ENCODE results near the gene COL4A5.
A peak's percentile ranks its signal among the peaks of the same experiment; 100 is the strongest.

COL4A5 gene

GRCh38 chrX:108734426-108734825 lies 294.8 kb downstream of the COL4A5 start:
- Histone ChIP-seq H3K27ac (ENCODE audit: low read length) (no peak overlapping the region), H3K4me3 (ENCODE audit: low read length) (peak overlapping the region; percentile 98), H3K9me3 (ENCODE audit: control insufficient read depth, low read depth, low read length) (peaks cover 5% of the 10 kb centered on the region), H3K9ac (ENCODE audit: low read length) (no peak overlapping the region), H3K36me3 (ENCODE audit: control insufficient read depth, low read depth, low read length) (no peaks in the 10 kb centered on the region), H3K27me3 (ENCODE audit: control insufficient read depth, insufficient read depth, low read length) (peaks cover 63% of the 10 kb centered on the region), H3K4me1 (ENCODE audit: control insufficient read depth, low read depth, low read length) (peaks cover 33% of the 10 kb centered on the region)

- Histone ChIP-seq H3K4me1 (ENCODE audit: control insufficient read depth, low read depth, low read length) (peaks cover 28% of the 10 kb centered on the region), H3K27ac (ENCODE audit: low read length) (no peak overlapping the region), H3K27me3 (ENCODE audit: control insufficient read depth, insufficient read depth, low read length) (peaks cover 63% of the 10 kb centered on the region), H3K9me3 (ENCODE audit: control insufficient read depth, low read depth, low read length) (peaks cover 5% of the 10 kb centered on the region), H3K4me3 (ENCODE audit: low read length) (peak overlapping the region; percentile 98), H3K36me3 (ENCODE audit: control insufficient read depth, low read depth, low read length) (no peaks in the 10 kb centered on the region), H3K9ac (ENCODE audit: low read length) (peak overlapping the region; percentile 57)
Measured at GRCh38 chrX:108735091-108735678, 295.5 kb downstream of the COL4A5 start.

GRCh38 chrX:108735679-108736508 lies 296.3 kb downstream of the COL4A5 start:
- Histone ChIP-seq H3K36me3 (ENCODE audit: control insufficient read depth, low read depth, low read length) (no peaks in the 10 kb centered on the region), H3K27ac (ENCODE audit: low read length) (no peak overlapping the region), H3K27me3 (ENCODE audit: control insufficient read depth, insufficient read depth, low read length) (peaks cover 63% of the 10 kb centered on the region), H3K9ac (ENCODE audit: low read length) (peak overlapping the region; percentile 57), H3K4me1 (ENCODE audit: control insufficient read depth, low read depth, low read length) (peaks cover 21% of the 10 kb centered on the region), H3K4me3 (ENCODE audit: low read length) (peak overlapping the region; percentile 98), H3K9me3 (ENCODE audit: control insufficient read depth, low read depth, low read length) (peaks cover 5% of the 10 kb centered on the region)

- H3K27me3 ChIP-seq (ENCODE audit: control insufficient read depth, insufficient read depth, low read length): peaks cover 54% of the 10 kb centered on the region
- no peak within 1 kb of the TSS for H3K27ac ChIP-seq (ENCODE audit: low read length)
- H3K36me3 ChIP-seq (ENCODE audit: control insufficient read depth, low read depth, low read length): no peaks in the 10 kb centered on the region
- peaks cover 5% of the 10 kb centered on the region for H3K9me3 ChIP-seq (ENCODE audit: control insufficient read depth, low read depth, low read length)
- H3K4me3 ChIP-seq (ENCODE audit: low read length): peak within 1 kb of the TSS; percentile 98
- peaks cover 12% of the 10 kb centered on the region for H3K4me1 ChIP-seq (ENCODE audit: control insufficient read depth, low read depth, low read length)
- H3K9ac ChIP-seq (ENCODE audit: low read length): peak within 1 kb of the TSS; percentile 57
Measured at GRCh38 chrX:108736509-108737479, 297.2 kb downstream of the COL4A5 start, which contains the start of gene IRS4. Gene IRS4 (minus strand): TSS chrX:108736563.

- H3K4me1 ChIP-seq (ENCODE audit: control insufficient read depth, low read depth, low read length): peaks cover 6% of the 10 kb centered on the region
- H3K27me3 ChIP-seq (ENCODE audit: control insufficient read depth, insufficient read depth, low read length): peaks cover 44% of the 10 kb centered on the region
- no peak overlapping the region for H3K27ac ChIP-seq (ENCODE audit: low read length)
- peak overlapping the region; percentile 57 for H3K9ac ChIP-seq (ENCODE audit: low read length)
- peak overlapping the region; percentile 98 for H3K4me3 ChIP-seq (ENCODE audit: low read length)
- H3K9me3 ChIP-seq (ENCODE audit: control insufficient read depth, low read depth, low read length): peaks cover 5% of the 10 kb centered on the region
- H3K36me3 ChIP-seq (ENCODE audit: control insufficient read depth, low read depth, low read length): no peaks in the 10 kb centered on the region
Measured at GRCh38 chrX:108737754-108738153, 298.1 kb downstream of the COL4A5 start.

- Histone ChIP-seq H3K27me3 (ENCODE audit: control insufficient read depth, insufficient read depth, low read length) (peaks cover 18% of the 10 kb centered on the region), H3K9me3 (ENCODE audit: control insufficient read depth, low read depth, low read length) (no peaks in the 10 kb centered on the region), H3K27ac (ENCODE audit: low read length) (no peak overlapping the region), H3K9ac (ENCODE audit: low read length) (no peak overlapping the region), H3K36me3 (ENCODE audit: control insufficient read depth, low read depth, low read length) (no peaks in the 10 kb centered on the region), H3K4me3 (ENCODE audit: low read length) (no peak overlapping the region), H3K4me1 (ENCODE audit: control insufficient read depth, low read depth, low read length) (peaks cover 6% of the 10 kb centered on the region)
Measured at GRCh38 chrX:108740299-108740774, 300.7 kb downstream of the COL4A5 start.

All from iPS-18a (cell line).